Activated T-helper 1 cell treated with anti-CD3 and anti-CD28 coated beads, Interleukin-2, amount 50 U/mL, for 16 hours (primary cell): ENCODE results near the gene CDCA7.
"Not testable (repeated sequence)": the region's sequence is repeated elsewhere in the genome, so short reads cannot be mapped to it uniquely, and the experiment has no call there.

Source experiments
- DNase-seq, 2 donors: peaks; one replicate each; pipeline ENCODE4 v3.0.0-alpha.2; 2020; ENCODE audit warnings: low read depth in 1 of 2, low spot score in 1 of 2

CDCA7 gene

DNA sequence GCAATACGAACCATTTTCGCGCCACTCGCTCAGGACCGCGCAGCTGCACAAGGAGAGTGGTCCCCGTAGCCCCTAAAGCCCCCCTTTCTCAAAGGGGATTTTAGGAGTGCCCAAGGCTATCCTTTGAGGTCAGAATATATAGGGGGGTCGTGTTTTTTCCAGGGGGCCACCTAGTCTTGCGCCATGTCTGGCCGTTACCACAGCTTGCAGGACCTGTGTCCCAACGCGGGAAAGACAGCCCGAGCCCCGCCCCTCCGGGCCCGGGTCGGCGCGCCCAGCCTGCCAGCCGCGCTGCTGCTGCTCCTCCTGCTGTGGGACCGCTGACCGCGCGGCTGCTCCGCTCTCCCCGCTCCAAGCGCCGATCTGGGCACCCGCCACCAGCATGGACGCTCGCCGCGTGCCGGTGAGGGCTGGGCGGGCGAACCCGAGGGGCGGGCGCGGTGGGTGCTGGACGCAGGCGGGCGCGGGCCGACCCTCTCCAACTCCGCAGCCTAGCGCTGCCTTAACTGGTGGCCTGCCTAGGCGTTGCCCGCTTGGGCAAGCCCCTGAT, at the start of gene CDCA7:
CDCA7 (plus strand) TSS at position 291 of the 550 bp plus-strand sequence; CDS start at position 383, 92 bp downstream.
- DNase-seq, result peak in 1 of 2 donors; percentile 11

DNA sequence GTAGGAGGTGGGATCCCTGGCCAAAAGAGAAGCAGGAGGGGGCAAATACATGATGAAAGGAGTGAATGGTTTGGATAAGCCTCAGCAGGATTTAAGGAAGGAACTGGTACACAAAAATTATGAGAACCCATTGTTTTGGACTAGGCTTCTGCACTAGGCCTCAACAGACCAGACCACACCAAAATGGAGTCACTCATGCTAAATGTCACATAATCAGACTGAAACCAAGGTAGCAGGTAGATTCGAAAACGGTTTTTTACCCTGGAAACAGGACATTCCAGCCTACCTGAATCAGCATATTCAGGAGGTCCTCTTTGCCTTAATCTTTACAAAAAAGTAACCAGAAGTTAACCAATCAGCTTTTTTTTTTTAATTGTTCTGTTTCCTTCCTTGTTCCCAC, 49.4 kb upstream of the CDCA7 start:
- no peak for DNase-seq

DNA sequence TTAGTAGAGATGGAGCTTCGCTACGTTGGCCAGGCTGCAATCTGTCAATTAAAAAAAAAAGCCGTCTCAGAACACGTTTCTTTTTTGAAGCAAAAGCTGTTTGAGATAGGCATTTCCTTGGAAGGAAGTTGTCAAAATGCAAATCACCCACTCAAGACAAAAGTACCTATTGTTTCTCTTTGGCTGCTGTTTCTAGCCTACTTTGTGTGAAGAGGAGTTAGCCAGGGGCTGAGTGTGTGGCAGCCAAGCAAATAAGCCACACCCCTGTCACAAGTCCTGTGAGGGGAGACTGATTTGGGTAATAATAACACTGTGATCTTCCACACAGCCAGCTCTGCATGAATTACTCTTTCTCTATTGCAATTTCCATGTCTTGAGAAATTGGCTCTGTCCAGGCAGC, 47.4 kb upstream of the CDCA7 start:
- DNase-seq, result no peak

DNA sequence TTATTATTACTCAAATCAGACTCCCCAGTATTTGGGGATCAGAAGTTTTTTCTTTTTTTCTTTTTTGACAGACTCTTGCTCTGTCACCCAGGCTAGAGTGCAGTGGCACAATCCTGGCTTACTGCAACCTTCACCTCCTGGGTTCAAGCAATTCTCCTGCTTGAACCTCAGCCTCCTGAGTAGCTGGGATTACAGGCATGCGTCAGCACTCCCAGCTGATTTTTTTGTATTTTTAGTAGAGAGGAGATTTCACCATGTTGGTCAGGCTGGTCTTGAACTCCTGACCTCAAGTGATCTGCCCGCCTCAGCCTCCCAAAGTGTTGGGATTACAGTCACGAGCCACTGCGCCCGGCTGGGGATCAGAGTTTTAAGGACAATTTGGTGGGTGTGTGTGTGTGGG, 45.3 kb upstream of the CDCA7 start:
- not testable (repeated sequence) for DNase-seq

DNA sequence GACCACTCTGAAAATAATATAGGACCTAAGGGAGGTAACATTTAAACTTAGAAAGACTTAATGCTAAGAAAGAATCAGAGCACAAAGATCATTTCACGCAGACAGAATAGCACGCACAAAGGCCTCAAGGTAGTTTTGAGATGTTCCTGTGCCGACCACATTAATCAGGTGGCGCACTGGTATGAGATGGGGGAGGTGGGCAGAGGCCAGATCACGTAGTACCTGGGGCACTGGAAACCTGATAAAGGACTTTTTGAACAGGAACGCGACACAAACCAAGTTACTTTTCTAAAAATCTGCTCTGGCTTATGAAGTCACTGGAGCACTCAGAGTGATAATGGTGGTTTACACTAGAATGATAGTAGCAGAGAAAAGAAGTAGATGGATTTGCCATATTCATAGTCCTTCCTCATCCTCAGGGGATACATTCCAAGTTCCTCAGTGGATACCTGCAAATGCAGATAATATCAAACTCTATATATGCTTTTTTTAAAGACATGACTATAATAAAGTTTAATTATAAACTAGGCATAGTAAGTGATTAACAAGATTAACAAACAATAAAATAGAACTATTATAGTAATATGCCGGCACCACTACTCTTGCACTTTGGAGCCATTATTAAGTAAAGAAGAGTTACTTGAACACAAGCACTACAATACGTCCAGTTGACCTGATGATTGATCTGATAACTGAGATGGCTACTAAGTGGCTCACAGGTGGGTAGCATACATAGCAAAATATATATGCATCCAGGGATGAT, 42.6 kb upstream of the CDCA7 start:
- no peak for DNase-seq

DNA sequence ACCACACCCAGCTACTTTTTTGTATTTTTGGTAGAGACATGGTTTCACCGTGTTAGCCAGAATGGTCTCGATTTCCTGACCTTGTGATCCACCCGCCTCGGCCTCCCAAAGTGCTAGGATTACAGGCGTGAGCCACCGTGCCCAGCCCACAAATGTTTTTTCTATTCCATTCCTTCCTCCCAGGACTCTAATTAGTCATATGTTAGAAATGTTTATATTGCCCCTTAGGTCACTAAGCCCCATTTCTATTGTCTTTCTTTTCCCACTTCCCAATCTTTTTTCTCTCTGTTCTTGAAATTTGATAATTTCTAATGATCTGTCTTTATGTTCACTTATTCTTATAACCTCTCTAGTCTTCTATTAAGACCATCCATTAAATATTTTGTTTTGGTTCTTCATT, 31.3 kb upstream of the CDCA7 start:
- DNase-seq, result no peak

DNA sequence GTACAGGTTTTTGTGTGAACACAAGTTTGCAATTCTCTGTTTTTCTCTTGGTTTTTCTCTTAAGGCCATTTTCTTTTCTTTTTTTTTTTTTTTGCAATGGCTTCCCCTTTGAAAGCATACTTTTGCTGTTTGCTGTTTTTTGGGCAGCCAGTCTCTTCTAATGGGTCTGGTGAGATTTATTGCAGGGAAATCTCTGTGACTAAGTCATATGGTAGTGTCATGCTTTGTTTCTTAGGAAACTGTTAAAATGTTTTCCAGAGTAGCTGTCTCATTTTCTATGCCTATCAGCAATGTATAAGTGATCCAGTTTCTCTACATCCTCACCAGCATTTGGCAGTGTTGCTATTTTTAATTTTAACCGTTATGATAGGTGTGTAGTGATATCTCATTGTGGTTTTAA, 27.9 kb upstream of the CDCA7 start:
- no peak for DNase-seq

DNA sequence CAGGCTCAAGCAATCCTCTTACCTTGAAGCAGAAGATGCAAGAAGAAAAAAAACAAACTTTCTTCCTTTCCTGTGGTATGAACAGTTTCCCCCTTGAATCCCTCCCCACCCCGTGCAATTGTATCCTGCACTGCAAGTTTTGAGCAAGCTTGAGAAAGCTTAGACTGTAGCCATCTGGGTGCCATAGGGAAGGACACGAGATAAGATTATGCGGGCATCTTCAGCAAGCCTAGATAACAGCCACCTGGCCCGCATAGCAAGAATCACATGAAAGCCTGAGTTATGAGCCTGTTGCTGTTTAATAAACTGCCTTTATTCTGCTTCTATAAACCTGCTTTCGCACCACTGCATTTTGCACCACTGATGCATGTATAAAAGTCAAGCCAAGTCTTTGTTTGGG, 27.3 kb upstream of the CDCA7 start:
- no peak for DNase-seq

DNA sequence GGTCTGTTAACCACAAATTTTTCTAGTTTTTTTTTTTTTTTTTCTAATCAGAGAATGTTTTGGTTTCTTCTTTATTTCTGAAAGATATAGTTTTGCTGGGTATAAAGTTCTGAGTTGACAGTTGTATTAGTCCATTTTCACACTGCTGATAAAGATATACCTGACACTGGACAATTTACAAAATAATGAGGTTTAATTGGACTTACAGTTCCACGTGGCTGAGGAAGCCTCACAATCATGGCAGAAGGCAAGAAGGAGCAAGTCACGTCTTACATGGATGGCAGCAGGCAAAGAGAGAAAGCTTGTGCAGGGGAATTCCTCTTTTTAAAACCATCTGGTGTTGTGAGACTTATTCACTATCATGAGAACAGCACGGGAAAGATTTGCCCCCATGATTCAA, 21.7 kb upstream of the CDCA7 start:
- DNase-seq, result not testable (repeated sequence)

DNA sequence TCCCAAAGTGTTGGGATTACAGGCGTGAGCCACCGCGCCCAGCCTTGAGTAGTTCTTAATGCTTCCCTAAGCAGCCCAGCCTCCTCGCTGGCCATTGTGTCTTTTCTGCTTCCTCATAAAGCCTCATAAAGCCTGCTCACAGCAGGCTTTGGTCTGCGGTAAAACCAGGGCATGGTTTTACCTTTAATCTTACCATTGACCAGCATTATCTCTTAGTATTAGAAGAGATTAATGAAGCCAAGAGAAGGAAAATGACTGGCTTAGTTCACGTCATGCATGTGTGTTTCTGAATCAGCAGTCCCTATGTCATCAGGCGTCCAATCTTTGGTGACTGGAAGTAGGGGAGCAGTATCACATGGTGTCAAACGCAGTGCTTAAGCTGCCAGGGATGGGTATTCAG, 14.9 kb upstream of the CDCA7 start:
- DNase-seq, result no peak

DNA sequence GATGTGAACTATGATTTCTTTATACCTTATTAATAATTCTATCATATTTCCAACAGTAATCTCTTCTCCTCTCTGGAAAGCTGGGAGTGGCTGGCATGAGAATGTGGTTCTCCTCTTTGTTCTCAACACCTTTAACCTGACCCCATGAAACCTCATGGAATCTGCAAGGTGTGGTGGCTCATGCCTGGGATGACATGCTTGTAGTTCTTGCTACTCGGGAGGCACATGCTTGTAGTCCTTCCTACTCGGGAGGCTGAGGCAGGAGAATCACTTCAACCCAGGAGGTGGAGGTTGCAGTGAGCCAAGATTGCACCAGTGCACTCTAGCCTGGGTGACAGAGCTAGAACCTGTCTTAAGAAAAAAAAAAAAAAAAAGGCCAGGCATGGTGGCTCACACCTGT, 10.8 kb upstream of the CDCA7 start:
- no peak for DNase-seq

DNA sequence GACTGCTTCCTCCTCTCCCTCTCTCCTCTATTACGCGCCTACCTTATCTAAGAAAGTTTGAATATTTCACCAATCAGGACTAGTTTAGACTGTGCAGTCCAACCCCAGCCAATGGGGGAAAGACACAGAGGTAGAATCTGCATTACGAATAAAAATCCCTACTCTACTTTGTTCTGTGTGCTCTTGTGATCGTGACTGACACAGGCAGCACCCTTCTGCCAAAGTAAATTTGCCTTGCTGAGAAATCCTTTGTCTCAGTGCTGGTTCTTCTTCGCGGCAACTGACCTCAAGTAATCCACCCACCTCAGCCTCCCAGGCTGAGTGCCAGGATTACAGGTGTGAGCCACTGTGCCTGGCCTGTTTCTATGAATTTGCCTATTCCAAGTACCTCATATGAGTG, 8.6 kb upstream of the CDCA7 start:
- DNase-seq, result no peak

DNA sequence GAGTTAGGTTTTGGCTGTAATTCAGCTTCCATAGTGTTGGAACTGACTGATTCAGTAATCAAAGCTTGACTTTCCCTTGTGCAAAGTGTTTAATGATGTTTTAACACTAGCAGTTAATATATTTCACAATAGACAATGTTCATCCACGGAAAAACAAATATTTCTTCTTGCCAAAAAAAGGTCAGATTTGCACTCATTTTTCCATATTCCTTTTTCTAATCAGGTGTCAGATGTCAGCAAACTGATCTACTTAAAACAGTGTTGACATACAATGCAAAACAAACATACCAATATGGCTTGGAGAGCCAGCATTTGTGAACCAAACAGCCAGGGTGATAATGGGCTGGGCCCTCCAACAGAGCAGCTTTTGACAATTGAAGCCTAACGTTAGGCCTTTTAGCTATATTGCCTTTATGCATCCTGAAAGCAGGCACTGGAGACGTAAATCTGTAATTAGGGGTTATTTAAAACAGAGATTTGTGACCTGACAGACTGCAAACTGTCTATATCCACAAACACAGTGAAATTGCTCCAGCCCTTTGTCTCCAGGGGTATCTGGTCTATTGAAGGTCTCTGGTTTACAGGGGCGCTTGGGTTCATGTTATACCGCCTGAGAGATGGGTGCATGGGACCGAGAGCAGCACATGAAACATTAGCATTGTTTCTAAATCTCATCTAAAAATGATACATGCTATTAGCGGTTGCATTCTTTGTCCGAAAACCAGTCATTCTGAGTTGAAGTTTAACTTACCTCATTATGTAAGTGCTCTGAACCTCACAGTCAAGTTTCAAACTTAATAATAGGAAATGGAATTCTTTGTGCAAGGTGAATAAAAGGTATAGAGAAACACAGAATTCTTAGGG, 7.1 kb upstream of the CDCA7 start:
- no peak for DNase-seq

DNA sequence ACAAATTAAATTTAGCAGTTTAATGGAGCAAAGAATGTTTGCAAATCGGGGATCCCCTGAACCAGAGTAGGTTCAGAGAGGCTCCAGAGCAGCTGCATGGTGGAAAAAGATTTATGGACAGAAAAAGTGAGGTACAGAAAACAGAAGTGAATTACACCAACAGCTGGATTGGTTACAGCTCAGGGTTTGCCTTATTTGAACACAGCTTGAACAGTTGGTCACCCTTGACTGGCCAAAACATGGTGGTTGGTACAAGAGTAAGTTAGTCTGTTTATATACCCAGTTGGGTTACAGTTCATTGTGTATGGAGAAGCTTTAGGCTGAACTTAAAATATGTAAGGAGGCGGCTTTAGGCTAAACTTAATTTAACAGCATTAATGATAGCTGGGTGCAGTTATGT, 5.4 kb upstream of the CDCA7 start:
- DNase-seq, result no peak

DNA sequence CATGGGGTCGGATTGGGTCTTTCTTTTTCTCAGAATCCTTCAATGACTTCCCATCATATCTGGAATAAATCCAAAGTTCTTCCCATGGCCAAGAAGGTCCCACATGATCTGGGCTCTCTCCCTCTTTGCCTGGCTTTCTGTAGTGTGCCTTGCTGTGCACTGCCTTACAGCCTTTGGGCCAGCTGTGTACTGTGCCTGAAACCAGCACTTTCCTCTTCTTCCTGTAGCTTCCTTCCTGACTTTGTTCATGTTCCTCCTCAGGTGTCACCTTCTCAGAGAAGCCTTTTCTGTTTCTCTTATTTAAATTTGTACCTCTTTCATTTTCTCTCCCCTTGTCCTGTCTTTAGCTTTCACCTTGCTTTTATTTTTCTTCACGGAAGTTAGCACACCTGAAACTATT, 4.3 kb upstream of the CDCA7 start:
- DNase-seq, result no peak

DNA sequence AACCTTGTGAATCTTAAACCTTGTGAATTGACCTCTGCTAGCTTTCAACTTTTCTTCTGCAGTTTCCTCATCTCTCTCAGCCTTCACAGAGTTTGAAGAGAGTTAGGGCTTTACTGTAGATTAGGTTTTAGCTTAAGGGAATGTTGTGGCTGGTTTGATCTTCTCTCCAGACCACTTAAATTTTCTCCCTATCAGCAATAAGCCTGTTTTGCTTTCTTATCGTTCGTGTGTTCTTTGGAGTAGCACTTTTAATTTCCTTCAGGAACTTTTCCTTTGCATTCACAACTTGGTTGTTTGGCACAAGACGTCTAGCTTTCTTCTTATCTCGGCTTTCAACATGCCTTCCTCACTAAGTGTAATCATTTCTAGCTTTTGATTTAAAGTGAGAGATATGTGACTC, 2.8 kb upstream of the CDCA7 start:
- no peak for DNase-seq

DNA sequence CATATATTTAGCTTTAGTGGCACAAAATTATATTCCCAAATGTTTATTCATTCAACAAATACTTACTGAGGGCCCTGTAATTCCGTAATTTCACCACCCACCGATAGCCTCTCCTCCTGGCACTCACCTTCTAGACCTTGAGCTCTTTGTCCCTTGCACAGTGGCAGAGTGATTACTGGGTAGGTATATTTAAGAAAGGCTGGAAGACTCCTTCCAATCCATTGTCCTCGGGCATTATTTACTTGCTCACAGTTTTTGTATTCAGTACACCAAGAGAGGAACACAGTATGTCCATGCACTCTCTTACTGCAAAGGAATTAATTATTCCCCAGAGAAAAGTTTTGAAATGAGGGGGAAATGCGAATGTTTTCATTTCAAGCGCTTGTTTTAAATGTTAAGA, 1.1 kb upstream of the CDCA7 start:
- DNase-seq, result no peak

DNA sequence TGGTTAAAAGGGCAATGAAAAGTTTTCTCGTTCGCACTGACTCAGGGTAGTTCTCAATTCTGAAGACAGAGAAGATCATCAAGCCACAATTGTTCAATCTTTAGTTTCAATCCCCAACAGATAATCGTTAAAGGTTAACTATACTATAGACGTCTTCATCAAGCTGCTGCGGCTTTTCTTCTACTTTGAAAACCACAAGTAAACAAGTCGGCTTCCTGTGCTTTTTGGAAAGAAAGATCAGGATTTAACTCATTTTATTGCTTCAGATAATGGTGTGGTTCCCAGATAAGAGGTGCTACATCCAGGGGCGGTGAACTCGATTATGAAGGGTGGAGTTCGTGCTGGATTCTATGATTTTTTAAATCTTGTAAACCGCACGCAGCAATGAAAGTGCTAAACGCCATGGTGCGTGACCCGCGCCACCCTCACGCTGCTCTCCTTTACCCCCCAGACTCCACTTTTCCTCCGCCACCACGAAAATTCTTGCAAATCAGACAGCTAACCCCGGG, 545 bp upstream of the CDCA7 start:
- no peak for DNase-seq

DNA sequence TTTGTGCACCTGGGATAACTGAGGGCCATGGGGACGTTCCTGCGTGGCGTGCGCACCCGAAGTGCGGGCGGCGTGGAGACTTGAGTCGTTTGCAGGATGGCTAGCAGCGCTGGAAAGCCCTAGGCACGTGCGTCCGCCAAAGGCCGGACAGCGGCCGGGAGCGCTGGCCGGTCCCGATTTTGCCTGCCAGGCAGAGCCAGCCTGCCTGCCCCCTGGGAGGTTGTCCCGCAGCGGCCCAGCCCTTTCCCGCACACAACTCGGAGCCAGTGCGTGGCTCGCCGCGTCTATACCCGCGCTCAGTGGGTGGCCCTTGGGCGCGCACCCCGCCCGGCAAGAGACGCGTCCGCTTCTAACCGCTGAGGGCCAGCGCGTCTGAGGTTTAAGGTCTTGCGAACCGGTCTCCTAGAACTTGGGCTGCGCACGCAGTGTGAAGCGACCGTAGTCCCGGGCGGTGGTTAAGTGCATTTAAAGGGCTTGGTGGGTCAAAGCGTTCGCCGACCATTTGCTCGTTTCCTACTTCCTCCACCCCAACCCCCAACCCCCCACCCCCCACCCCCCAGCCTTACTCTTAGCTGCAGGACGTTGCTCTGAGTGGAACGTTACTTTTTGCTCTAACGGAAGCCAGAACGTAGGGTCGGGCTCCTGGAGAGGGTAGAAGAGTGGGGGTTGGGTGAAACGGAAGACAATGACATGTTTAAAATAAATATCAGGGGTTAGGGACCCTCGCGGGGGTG, 627 bp downstream of the CDCA7 start:
- DNase-seq, result no peak

DNA sequence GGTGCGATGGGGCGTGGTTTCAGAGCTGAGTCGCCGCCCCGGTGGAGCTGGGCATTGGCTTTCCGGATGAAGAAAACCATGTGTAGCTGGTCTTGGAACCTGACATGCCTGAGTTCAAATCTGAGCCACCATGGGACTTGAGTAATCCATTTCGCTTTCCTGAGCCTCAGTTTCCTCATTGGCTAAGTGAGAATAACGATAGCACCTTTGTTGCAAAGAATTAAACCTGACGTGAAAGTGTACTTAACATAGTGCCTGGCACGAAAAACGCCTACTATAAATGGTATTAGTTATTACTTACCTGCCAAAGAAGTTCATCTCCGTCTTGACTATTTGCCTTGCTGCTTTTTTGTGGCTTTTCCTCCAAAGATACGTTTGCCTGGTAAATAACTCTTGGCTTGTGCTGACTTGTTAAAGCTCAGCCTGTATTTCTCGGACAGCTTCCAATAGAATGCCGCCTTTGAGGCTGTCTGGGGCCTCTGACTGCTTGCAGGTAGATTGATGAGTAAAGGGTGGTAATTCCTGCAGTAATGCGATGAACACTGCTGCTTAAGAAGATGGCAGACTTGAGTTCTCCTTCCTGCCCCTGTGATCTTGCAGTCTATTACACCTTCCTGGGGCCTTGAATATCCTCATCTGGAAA, 1.3 kb downstream of the CDCA7 start:
- DNase-seq, result no peak

DNA sequence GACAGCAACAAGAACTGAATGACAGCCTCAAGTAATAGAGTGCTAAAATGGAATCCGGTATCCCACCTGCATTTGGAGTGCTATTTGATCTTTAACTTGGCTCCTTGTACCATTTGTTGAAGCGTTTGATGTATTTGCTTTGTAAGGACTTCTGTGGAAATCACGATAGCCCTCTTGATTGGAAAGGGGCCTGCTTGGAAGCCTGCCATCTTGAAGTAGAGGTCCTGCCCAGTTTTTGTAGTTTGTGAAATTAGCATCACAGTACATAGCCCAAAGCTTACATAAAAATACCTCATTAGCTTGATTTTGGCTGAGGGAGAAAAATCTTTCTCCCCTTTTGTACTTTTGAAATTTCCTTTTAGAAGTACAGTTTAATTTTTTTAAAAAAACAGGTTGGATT, 2.7 kb downstream of the CDCA7 start:
- DNase-seq, result no peak
